HEK293 (cell line): ENCODE results near the gene CTNNA2.

ENCODE experiments used
- CTCF ChIA-PET: fragments of 350-600 bp; formaldehyde crosslinking; extraction: SDS; loops from one replicate; lab custom pipeline; 2021; ENCODE audit warnings: antibody characterized with exemption; lab: Yijun Ruan, JAX
- POLR2A ChIA-PET: fragments of 300-600 bp; formaldehyde crosslinking; extraction: SDS; loops from one replicate; lab custom pipeline; 2020; ENCODE audit warnings: antibody characterized with exemption, inconsistent platforms; lab: Yijun Ruan, JAX
- H3K27ac ChIP-seq: fragments of 200-500 bp; sonication (Bioruptor generic); 2 replicates; pipeline ENCODE4 v1.5.1; 2014; ENCODE audit warnings: low read depth, low read length, control low read depth, inconsistent platforms; ENCODE audit errors: extremely low read depth
- H3K36me3 ChIP-seq, 2 experiments: fragments of 200-500 bp in 1 of 2; sonication (Bioruptor generic) in 1 of 2; 1 replicate in 1 of 2; 2 replicates in 1 of 2; pipeline ENCODE4 v1.5.1; 2014 to 2017; ENCODE audit warnings: inconsistent platforms in 2 of 2, low read length in 2 of 2; ENCODE audit not compliant: control insufficient read depth in 2 of 2, insufficient read depth in 1 of 2
- H3K4me1 ChIP-seq: fragments of 200-500 bp; sonication (Bioruptor generic); 2 replicates; pipeline ENCODE4 v1.5.1; 2014; ENCODE audit warnings: mild to moderate bottlenecking, low read length, inconsistent platforms; ENCODE audit not compliant: control insufficient read depth, insufficient read depth
- H3K4me3 ChIP-seq: 2 replicates; pipeline ENCODE4 v1.5.1; 2011; ENCODE audit warnings: low read depth, mild to moderate bottlenecking, control low read depth, low read length, moderate library complexity
- H3K9me3 ChIP-seq: fragments of 200-500 bp; sonication (Bioruptor generic); 2 replicates; pipeline ENCODE4 v1.5.1; 2014; ENCODE audit warnings: low read depth, low read length, inconsistent platforms; ENCODE audit not compliant: control insufficient read depth, insufficient read depth
- BCL11A ChIP-seq: fragments of 450-650 bp; formaldehyde crosslinking; IDR thresholded peaks from 2 replicates; pipeline ENCODE4 v1.5.1; 2016; ENCODE audit warnings: low read depth, missing biosample characterization, missing genetic modification characterization
- FEZF1 ChIP-seq: fragments of 450-650 bp; formaldehyde crosslinking; IDR thresholded peaks from 2 replicates; pipeline ENCODE4 v1.5.1; 2016; ENCODE audit warnings: missing biosample characterization, missing genetic modification characterization
- KLF10 ChIP-seq: fragments of 450-650 bp; IDR thresholded peaks from 2 replicates; pipeline ENCODE4 v1.5.1; 2018; ENCODE audit warnings: missing biosample characterization, mild to moderate bottlenecking, missing genetic modification characterization
- KLF16 ChIP-seq: fragments of 450-650 bp; formaldehyde crosslinking; IDR thresholded peaks from 2 replicates; pipeline ENCODE4 v1.5.1; 2017; ENCODE audit warnings: missing biosample characterization, missing genetic modification characterization
- MYNN ChIP-seq: fragments of 450-650 bp; formaldehyde crosslinking; IDR thresholded peaks from 2 replicates; pipeline ENCODE4 v1.5.1; 2016; ENCODE audit warnings: missing biosample characterization, missing genetic modification characterization, borderline replicate concordance
- OVOL3 ChIP-seq: fragments of 450-650 bp; formaldehyde crosslinking; IDR thresholded peaks from 2 replicates; pipeline ENCODE4 v1.5.1; 2016; ENCODE audit warnings: missing biosample characterization, missing genetic modification characterization
- SETDB1 ChIP-seq: IDR thresholded peaks from one replicate; pipeline ENCODE4 v1.6.1; 2017; ENCODE audit warnings: mild to moderate bottlenecking, low read length, moderate library complexity, mixed read lengths; ENCODE audit not compliant: insufficient read length
- YY2 ChIP-seq: fragments of 450-650 bp; formaldehyde crosslinking; IDR thresholded peaks from 2 replicates; pipeline ENCODE4 v1.5.1; 2016; ENCODE audit warnings: missing biosample characterization, missing genetic modification characterization
- ZNF221 ChIP-seq: fragments of 450-650 bp; formaldehyde crosslinking; IDR thresholded peaks from 2 replicates; pipeline ENCODE4 v1.5.1; 2017; ENCODE audit warnings: missing biosample characterization, missing genetic modification characterization, borderline replicate concordance
- ZNF223 ChIP-seq: fragments of 450-650 bp; formaldehyde crosslinking; IDR thresholded peaks from 2 replicates; pipeline ENCODE4 v1.5.1; 2016; ENCODE audit warnings: missing biosample characterization, missing genetic modification characterization
- ZNF266 ChIP-seq: fragments of 450-650 bp; formaldehyde crosslinking; IDR thresholded peaks from 2 replicates; pipeline ENCODE4 v1.5.1; 2016; ENCODE audit warnings: missing biosample characterization, missing genetic modification characterization, low read depth
- ZNF311 ChIP-seq: fragments of 450-650 bp; formaldehyde crosslinking; IDR thresholded peaks from 2 replicates; pipeline ENCODE4 v1.5.1; 2017; ENCODE audit warnings: missing biosample characterization, missing genetic modification characterization, borderline replicate concordance
- ZNF324 ChIP-seq: fragments of 450-650 bp; formaldehyde crosslinking; IDR thresholded peaks from 2 replicates; pipeline ENCODE4 v1.5.1; 2016; ENCODE audit warnings: missing biosample characterization, missing genetic modification characterization
- ZNF341 ChIP-seq: fragments of 450-650 bp; formaldehyde crosslinking; IDR thresholded peaks from 2 replicates; pipeline ENCODE4; 2016; ENCODE audit warnings: low read depth, missing biosample characterization, missing genetic modification characterization
- ZNF416 ChIP-seq: fragments of 450-650 bp; formaldehyde crosslinking; IDR thresholded peaks from 2 replicates; pipeline ENCODE4 v1.5.1; 2016; ENCODE audit warnings: missing biosample characterization, missing genetic modification characterization
- ZNF423 ChIP-seq: fragments of 450-650 bp; formaldehyde crosslinking; IDR thresholded peaks from 2 replicates; pipeline ENCODE4 v1.5.1; 2016; ENCODE audit warnings: missing biosample characterization, missing genetic modification characterization
- ZNF501 ChIP-seq: fragments of 450-650 bp; formaldehyde crosslinking; IDR thresholded peaks from 2 replicates; pipeline ENCODE4 v1.5.1; 2016; ENCODE audit warnings: missing biosample characterization, missing genetic modification characterization
- ZNF514 ChIP-seq: fragments of 450-650 bp; formaldehyde crosslinking; IDR thresholded peaks from 2 replicates; pipeline ENCODE4 v1.5.1; 2016; ENCODE audit warnings: missing biosample characterization, missing genetic modification characterization
- ZNF558 ChIP-seq: fragments of 450-650 bp; formaldehyde crosslinking; IDR thresholded peaks from 2 replicates; pipeline ENCODE4 v1.5.1; 2016; ENCODE audit warnings: missing biosample characterization, missing genetic modification characterization
- ZNF560 ChIP-seq: fragments of 450-650 bp; formaldehyde crosslinking; IDR thresholded peaks from 2 replicates; pipeline ENCODE4 v1.5.1; 2017; ENCODE audit warnings: missing biosample characterization, missing genetic modification characterization, borderline replicate concordance
- ZNF624 ChIP-seq: fragments of 450-650 bp; formaldehyde crosslinking; IDR thresholded peaks from 2 replicates; pipeline ENCODE4 v1.5.1; 2017; ENCODE audit warnings: missing biosample characterization, missing genetic modification characterization
- ZNF626 ChIP-seq: fragments of 450-650 bp; sonication (Bioruptor Pico); formaldehyde crosslinking; IDR thresholded peaks from 2 replicates; pipeline ENCODE4 v1.5.1; 2018; ENCODE audit warnings: missing biosample characterization, missing genetic modification characterization, inconsistent platforms
- ZNF639 ChIP-seq: fragments of 450-650 bp; formaldehyde crosslinking; IDR thresholded peaks from 2 replicates; pipeline ENCODE4 v1.5.1; 2016; ENCODE audit warnings: missing biosample characterization, missing genetic modification characterization
- ZNF664 ChIP-seq: fragments of 450-650 bp; formaldehyde crosslinking; IDR thresholded peaks from 2 replicates; pipeline ENCODE4 v1.5.1; 2016; ENCODE audit warnings: missing biosample characterization, missing genetic modification characterization
- ZNF677 ChIP-seq: fragments of 450-650 bp; IDR thresholded peaks from 2 replicates; pipeline ENCODE4 v1.5.0; 2018; ENCODE audit warnings: missing biosample characterization, mild to moderate bottlenecking, missing genetic modification characterization, moderate library complexity

The CTNNA2 gene

DNA sequence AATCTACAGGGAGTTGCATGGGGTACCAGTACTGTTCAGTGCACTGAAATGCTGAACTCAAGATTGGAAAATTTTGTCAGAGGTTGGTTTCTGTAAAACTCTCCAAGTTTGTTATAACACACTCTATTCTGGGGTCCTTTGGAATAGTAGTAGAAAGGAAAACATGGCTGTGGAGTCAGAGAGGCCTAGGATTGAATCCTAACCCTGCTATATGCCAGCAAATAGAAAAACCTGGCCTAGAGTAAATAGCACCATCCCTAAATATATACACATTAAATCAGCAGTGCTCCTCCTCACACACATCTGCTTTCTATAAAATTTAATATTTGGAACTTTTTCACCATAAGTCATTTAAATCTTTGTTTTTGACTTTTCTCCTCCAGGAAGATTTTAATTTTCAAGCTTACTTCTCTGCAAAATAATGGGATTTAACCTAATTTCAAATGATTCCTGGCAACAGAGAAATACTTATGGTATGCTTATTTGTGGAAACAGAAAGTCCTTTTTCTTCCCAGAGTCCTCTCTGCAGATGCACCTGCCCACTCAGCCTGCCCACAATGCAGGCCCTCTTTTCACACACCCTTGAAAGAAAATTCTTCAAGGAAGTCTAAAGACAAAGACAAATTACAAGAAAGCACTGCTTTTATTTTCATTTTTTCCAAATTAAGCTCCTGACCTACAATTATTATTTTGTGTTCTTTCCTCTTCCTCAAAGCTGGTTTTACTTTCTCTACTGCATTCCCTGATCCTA, 989.2 kb downstream of the CTNNA2 start (continued):
- no peak for TF ChIP-seq MYNN (tag by site-specific recombination)
- no peak for TF ChIP-seq ZNF324 (tag by site-specific recombination)
- no peak for TF ChIP-seq ZNF664 (tag by site-specific recombination)
- TF ChIP-seq ZNF626 (tag by site-specific recombination), result no peak
- no peak for TF ChIP-seq KLF10
- TF ChIP-seq FEZF1 (tag by site-specific recombination), result no peak
- TF ChIP-seq OVOL3, result no peak
- no peak for TF ChIP-seq ZNF514 (tag by site-specific recombination)
- no peak for TF ChIP-seq ZNF560 (tag by site-specific recombination)

DNA sequence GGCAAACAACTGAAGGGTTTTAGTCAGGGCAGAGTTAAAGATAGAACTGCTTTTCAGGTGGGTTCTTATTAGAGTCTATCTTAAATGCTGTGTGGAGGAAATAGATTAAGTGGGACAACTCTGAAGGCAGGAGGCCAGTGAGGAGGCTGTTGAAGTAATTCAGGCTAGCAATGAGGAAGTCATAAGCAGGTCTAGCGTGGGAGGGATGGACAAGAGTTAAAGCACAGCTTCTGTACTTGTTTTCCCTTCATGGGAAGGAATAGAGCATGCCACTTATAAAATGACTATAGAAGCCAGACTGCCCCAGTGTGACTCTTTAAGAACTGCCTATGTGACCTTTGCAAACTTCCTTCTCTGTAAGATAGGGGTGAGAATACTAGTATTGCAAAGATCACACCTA, 993.7 kb downstream of the CTNNA2 start:
- POLR2A ChIA-PET, result no interaction called here
- Histone ChIP-seq H3K4me1 (no peaks in the 10 kb centered on the region), H3K27ac (no peak overlapping the region), H3K36me3 (no peaks in the 10 kb centered on the region), H3K4me3 (no peak overlapping the region), H3K9me3 (no peaks in the 10 kb centered on the region)
- TF ChIP-seq ZNF677 (tag by site-specific recombination) (no peak), BCL11A (tag by site-specific recombination) (no peak), ZNF311 (tag by site-specific recombination) (no peak), ZNF341 (tag by site-specific recombination) (no peak), ZNF558 (no peak), ZNF639 (tag by site-specific recombination) (no peak), SETDB1 (no peak)
- CTCF ChIA-PET, result interaction anchor here (0.7 kb wide), 1 partner anchor 183 kb away, joined by 3 read pairs; no protein-coding TSS in a partner anchor

- no peaks in the 10 kb centered on the region for H3K4me1 ChIP-seq
- no peaks in the 10 kb centered on the region for H3K36me3 ChIP-seq
- POLR2A ChIA-PET, result no interaction called here
- TF ChIP-seq ZNF624 (tag by site-specific recombination), result no peak
- no peak overlapping the region for H3K4me3 ChIP-seq
- CTCF ChIA-PET, result no interaction called here
- no peaks in the 10 kb centered on the region for H3K9me3 ChIP-seq
- no peak overlapping the region for H3K27ac ChIP-seq
These were observed 997.9 kb downstream of the CTNNA2 start for GRCh38 chr2:80510716-80511115.

DNA sequence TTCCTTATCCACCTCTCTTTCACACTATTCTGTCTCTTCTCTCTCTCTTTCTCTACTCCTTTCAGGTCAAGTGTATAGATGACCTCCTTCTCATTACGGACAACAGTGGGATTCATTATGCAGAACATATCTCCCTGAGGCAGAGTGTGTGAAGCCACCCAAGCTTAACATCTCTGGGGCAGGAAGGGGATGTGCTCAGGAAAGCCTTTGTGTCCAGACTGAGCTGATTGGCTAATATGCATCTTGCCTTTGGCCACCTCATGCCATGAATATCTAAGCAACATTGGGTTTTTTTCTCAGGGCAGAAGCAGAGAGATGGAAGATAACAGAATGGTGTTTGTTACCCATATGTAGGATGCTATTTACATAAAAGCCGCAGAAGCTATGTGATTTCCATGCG, 1003.1 kb downstream of the CTNNA2 start:
- H3K4me3 ChIP-seq, result no peak overlapping the region
- CTCF ChIA-PET, result interaction anchor here (0.6 kb wide), 1 partner anchor 62 kb away, joined by 3 read pairs; no protein-coding TSS in a partner anchor

More for the DNA sequence above, 1003.1 kb downstream of the CTNNA2 start:
- no peaks in the 10 kb centered on the region for H3K4me1 ChIP-seq
- no peak for TF ChIP-seq ZNF423 (tag by site-specific recombination)
- no peak for TF ChIP-seq YY2 (tag by site-specific recombination)
- TF ChIP-seq ZNF266, result no peak
- TF ChIP-seq ZNF501 (tag by site-specific recombination), result no peak
- no peak for TF ChIP-seq KLF16
- TF ChIP-seq ZNF558, result no peak
- TF ChIP-seq ZNF223, result no peak
- no peak for TF ChIP-seq ZNF221 (tag by site-specific recombination)
- TF ChIP-seq ZNF416 (tag by site-specific recombination), result no peak
- no peaks in the 10 kb centered on the region for H3K9me3 ChIP-seq
- H3K36me3 ChIP-seq, result no peaks in the 10 kb centered on the region
- POLR2A ChIA-PET, result no interaction called here
- no peak overlapping the region for H3K27ac ChIP-seq
